ENCODE results near the gene FMN2. TPM values are rescaled to one million over a fixed set of nuclear protein-coding genes. Genes with fewer than 3 reads are reported as not detected.

Gene FMN2
- polyA plus RNA-seq, 2 of the 4 experiments (the other 2 are of a cell fraction) = 2.8 to 4.2 TPM

- TF ChIP-seq FOXS1 (CRISPR knock-in tag; IDR thresholded peaks at IDR 0.05) = no peak
- TF ChIP-seq TFCP2L1 (CRISPR knock-in tag; IDR thresholded peaks at IDR 0.05) = no peak
- TF ChIP-seq RCOR1 (IDR thresholded peaks at IDR 0.05; ENCODE audit: low read depth, low read length) = no peak
- TF ChIP-seq TP53 (CRISPR knock-in tag; IDR thresholded peaks at IDR 0.05) = no peak
These were observed 118.3 kb downstream of the FMN2 start (continued) for GRCh38 chr1:240210026-240210425.

GRCh38 chr1:240212556-240212955 lies 120.9 kb downstream of the FMN2 start:
- FAIRE-seq (no peak), ATAC-seq (no peak), DNase-seq (ENCODE audit: low read depth in 1 of 2, low spot score in 1 of 2) (no peak)
- ChIA-PET CTCF (no interaction called here), POLR2A (no interaction called here)
- no peaks in the 10 kb centered on the region for H3K9me3 ChIP-seq
- 85% methylated on average over 5 of the region's 5 CpGs for WGBS (ENCODE audit: missing lambda C conversion rate)
- no peak for TF ChIP-seq ZFP36 (IDR thresholded peaks at IDR 0.05; ENCODE audit: borderline replicate concordance, partially characterized antibody)
- no peak for TF ChIP-seq FOSB (CRISPR knock-in tag; IDR thresholded peaks at IDR 0.05)
- no peak for TF ChIP-seq SREBF2 (IDR thresholded peaks at IDR 0.05)
- TF ChIP-seq MYC (IDR thresholded peaks at IDR 0.05; ENCODE audit: borderline replicate concordance, low read length) = no peak
- TF ChIP-seq EHMT2 (IDR thresholded peaks at IDR 0.05; ENCODE audit: low read depth) = no peak
- no peak for TF ChIP-seq RCOR1 (IDR thresholded peaks at IDR 0.05; ENCODE audit: low read depth, low read length)
- no peak for TF ChIP-seq JUN (IDR thresholded peaks at IDR 0.05)
- TF ChIP-seq FOSL2 (IDR thresholded peaks at IDR 0.05) = no peak
- TF ChIP-seq FOSL2 (CRISPR knock-in tag; IDR thresholded peaks at IDR 0.05) = no peak
- no peak for TF ChIP-seq HOXA7 (CRISPR knock-in tag; IDR thresholded peaks at IDR 0.05)
- TF ChIP-seq HES2 (IDR thresholded peaks at IDR 0.05) = no peak
- no peak for TF ChIP-seq HDAC2 (IDR thresholded peaks at IDR 0.05)
- no peak for TF ChIP-seq RAD21 (conservative IDR thresholded peaks at IDR 0.05 in 1 of 2, IDR thresholded peaks at IDR 0.05 in 1 of 2)
- TF ChIP-seq NR3C1 (IDR thresholded peaks at IDR 0.05) = no peak
- TF ChIP-seq MAFK (IDR thresholded peaks at IDR 0.05; ENCODE audit: partially characterized antibody) = no peak
- TF ChIP-seq KDM5A (IDR thresholded peaks at IDR 0.05) = no peak
- no peak for TF ChIP-seq CTCF (IDR thresholded peaks at IDR 0.05)
- TF ChIP-seq, protein P1, sequence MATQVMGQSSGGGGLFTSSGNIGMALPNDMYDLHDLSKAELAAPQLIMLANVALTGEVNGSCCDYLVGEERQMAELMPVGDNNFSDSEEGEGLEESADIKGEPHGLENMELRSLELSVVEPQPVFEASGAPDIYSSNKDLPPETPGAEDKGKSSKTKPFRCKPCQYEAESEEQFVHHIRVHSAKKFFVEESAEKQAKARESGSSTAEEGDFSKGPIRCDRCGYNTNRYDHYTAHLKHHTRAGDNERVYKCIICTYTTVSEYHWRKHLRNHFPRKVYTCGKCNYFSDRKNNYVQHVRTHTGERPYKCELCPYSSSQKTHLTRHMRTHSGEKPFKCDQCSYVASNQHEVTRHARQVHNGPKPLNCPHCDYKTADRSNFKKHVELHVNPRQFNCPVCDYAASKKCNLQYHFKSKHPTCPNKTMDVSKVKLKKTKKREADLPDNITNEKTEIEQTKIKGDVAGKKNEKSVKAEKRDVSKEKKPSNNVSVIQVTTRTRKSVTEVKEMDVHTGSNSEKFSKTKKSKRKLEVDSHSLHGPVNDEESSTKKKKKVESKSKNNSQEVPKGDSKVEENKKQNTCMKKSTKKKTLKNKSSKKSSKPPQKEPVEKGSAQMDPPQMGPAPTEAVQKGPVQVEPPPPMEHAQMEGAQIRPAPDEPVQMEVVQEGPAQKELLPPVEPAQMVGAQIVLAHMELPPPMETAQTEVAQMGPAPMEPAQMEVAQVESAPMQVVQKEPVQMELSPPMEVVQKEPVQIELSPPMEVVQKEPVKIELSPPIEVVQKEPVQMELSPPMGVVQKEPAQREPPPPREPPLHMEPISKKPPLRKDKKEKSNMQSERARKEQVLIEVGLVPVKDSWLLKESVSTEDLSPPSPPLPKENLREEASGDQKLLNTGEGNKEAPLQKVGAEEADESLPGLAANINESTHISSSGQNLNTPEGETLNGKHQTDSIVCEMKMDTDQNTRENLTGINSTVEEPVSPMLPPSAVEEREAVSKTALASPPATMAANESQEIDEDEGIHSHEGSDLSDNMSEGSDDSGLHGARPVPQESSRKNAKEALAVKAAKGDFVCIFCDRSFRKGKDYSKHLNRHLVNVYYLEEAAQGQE (IDR thresholded peaks at IDR 0.05) = no peak
- no peak overlapping the region for H3K27ac ChIP-seq
- H3K4me1 ChIP-seq = no peaks in the 10 kb centered on the region
- H3K4me3 ChIP-seq = no peak overlapping the region
- no peak overlapping the region for H3K4me2 ChIP-seq

- DNase-seq (ENCODE audit: low read depth in 1 of 2, low spot score in 1 of 2) (no peak), FAIRE-seq (no peak), ATAC-seq (no peak)
- Histone ChIP-seq H3K9me3 (no peaks in the 10 kb centered on the region), H3K4me2 (no peak overlapping the region), H3K4me1 (no peaks in the 10 kb centered on the region), H3K27ac (no peak overlapping the region), H3K4me3 (no peak overlapping the region)
- ChIA-PET POLR2A (no interaction called here), CTCF (no interaction called here)
- TF ChIP-seq E2F6 (IDR thresholded peaks at IDR 0.05; ENCODE audit: borderline replicate concordance, low read depth) (no peak), HDAC2 (IDR thresholded peaks at IDR 0.05) (no peak), ELK1 (IDR thresholded peaks at IDR 0.05; ENCODE audit: low read depth, low read length) (no peak), MAZ (IDR thresholded peaks at IDR 0.05; ENCODE audit: borderline replicate concordance, low read depth, low read length) (no peak), HEYL (CRISPR knock-in tag; IDR thresholded peaks at IDR 0.05) (no peak), RCOR1 (IDR thresholded peaks at IDR 0.05; ENCODE audit: low read depth, low read length) (no peak), ZNF302 (CRISPR knock-in tag; IDR thresholded peaks at IDR 0.05) (no peak), SMC3 (IDR thresholded peaks at IDR 0.05) (no peak), CBX2 (IDR thresholded peaks at IDR 0.05; ENCODE audit: borderline replicate concordance, low read depth) (no peak), POLR2AphosphoS2 (conservative IDR thresholded peaks at IDR 0.05; ENCODE audit: low read length) (no peak), CHD4 (IDR thresholded peaks at IDR 0.05; ENCODE audit: borderline replicate concordance) (no peak)
These were observed 125.7 kb downstream of the FMN2 start for GRCh38 chr1:240217403-240217802.
